Muscle layer of colon (tissue), 2 donors: ENCODE results near the gene MT1F.
"Not testable (repeated sequence)": the region's sequence is repeated elsewhere in the genome, so short reads cannot be mapped to it uniquely, and the experiment has no call there.

Source experiments
- H3K27ac ChIP-seq: one replicate; pipeline ENCODE4 v1.7.0; 2013; ENCODE audit warnings: low read depth, mild to moderate bottlenecking, low read length, moderate library complexity
- H3K27me3 ChIP-seq, 2 donors: one replicate each; pipeline ENCODE4 v1.7.0; 2013; ENCODE audit warnings: low read length in 2 of 2, mild to moderate bottlenecking in 2 of 2; ENCODE audit not compliant: insufficient read depth in 2 of 2, control insufficient read depth in 1 of 2
- H3K36me3 ChIP-seq: one replicate; pipeline ENCODE4 v1.7.0; 2013; ENCODE audit warnings: mild to moderate bottlenecking, low read length; ENCODE audit not compliant: insufficient read depth
- H3K4me1 ChIP-seq: one replicate; pipeline ENCODE4 v1.7.0; 2013; ENCODE audit warnings: mild to moderate bottlenecking, low read length; ENCODE audit not compliant: insufficient read depth
- H3K4me3 ChIP-seq, 2 donors: one replicate each; pipeline ENCODE4 v1.7.0; 2013; ENCODE audit warnings: low read length in 2 of 2, low read depth in 1 of 2, mild to moderate bottlenecking in 1 of 2, moderate library complexity in 1 of 2
- H3K9ac ChIP-seq: one replicate; pipeline ENCODE4 v1.7.0; 2013; ENCODE audit warnings: low read length
- H3K9me3 ChIP-seq: one replicate; pipeline ENCODE4 v1.7.0; 2013; ENCODE audit warnings: mild to moderate bottlenecking, low read length
- donor health status: abdominal sarcoma.
- donor health status: Adenocarcinoma of cecum.

The MT1F gene

GRCh38 chr16:56669005-56669839 is 11.5 kb downstream of the MT1F start, which contains the start of gene MT1H:
MT1H (plus strand) TSS chr16:56669814; CDS start chr16:56669885, 71 bp downstream.
- Histone ChIP-seq H3K9ac (no peak within 1 kb of the TSS), H3K4me3 (no peak within 1 kb of the TSS), H3K4me1 (no peaks in the 10 kb centered on the region), H3K9me3 (no peaks in the 10 kb centered on the region), H3K36me3 (no peaks in the 10 kb centered on the region), H3K27ac (no peak within 1 kb of the TSS), H3K27me3 (peaks cover 40 to 71% of the 10 kb centered on the region in 2 donors)

- no peaks in the 10 kb centered on the region for H3K4me1 ChIP-seq
- peaks cover 35 to 65% of the 10 kb centered on the region in 2 donors for H3K27me3 ChIP-seq
- no peaks in the 10 kb centered on the region for H3K36me3 ChIP-seq
- no peak overlapping the region for H3K27ac ChIP-seq
- no peaks in the 10 kb centered on the region for H3K9me3 ChIP-seq
- H3K9ac ChIP-seq: no peak overlapping the region
- H3K4me3 ChIP-seq: no peak overlapping the region
Measured at GRCh38 chr16:56669840-56670619, 12.3 kb downstream of the MT1F start.

- Histone ChIP-seq H3K27ac (no peak overlapping the region), H3K4me3 (no peak overlapping the region), H3K27me3 (peaks cover 41 to 69% of the 10 kb centered on the region in 2 donors), H3K4me1 (no peaks in the 10 kb centered on the region), H3K9ac (no peak overlapping the region), H3K36me3 (no peaks in the 10 kb centered on the region), H3K9me3 (no peaks in the 10 kb centered on the region)
Measured at GRCh38 chr16:56670620-56670934, 12.8 kb downstream of the MT1F start.

- H3K4me3 ChIP-seq, H3K27ac ChIP-seq, H3K9ac ChIP-seq, H3K9me3 ChIP-seq, H3K4me1 ChIP-seq, H3K36me3 ChIP-seq: not testable (repeated sequence)
- H3K27me3 ChIP-seq: peaks cover 41 to 71% of the 10 kb centered on the region in 2 donors
Measured at GRCh38 chr16:56671691-56672090, 13.9 kb downstream of the MT1F start.

GRCh38 chr16:56672171-56672570 is 14.4 kb downstream of the MT1F start:
- H3K4me1 ChIP-seq: not testable (repeated sequence)
- H3K27me3 ChIP-seq: peaks cover 36 to 70% of the 10 kb centered on the region in 2 donors

GRCh38 chr16:56672761-56673536 is 15.2 kb downstream of the MT1F start:
- no peak overlapping the region for H3K4me3 ChIP-seq
- peaks cover 29 to 63% of the 10 kb centered on the region in 2 donors for H3K27me3 ChIP-seq

More at GRCh38 chr16:56672171-56672570, 14.4 kb downstream of the MT1F start:
- not testable (repeated sequence) for H3K9me3 ChIP-seq, H3K27ac ChIP-seq, H3K36me3 ChIP-seq, H3K4me3 ChIP-seq, H3K9ac ChIP-seq

GRCh38 chr16:56673921-56674320 is 16.2 kb downstream of the MT1F start:
- no peak overlapping the region for H3K9ac ChIP-seq
- H3K9me3 ChIP-seq: no peaks in the 10 kb centered on the region
- no peaks in the 10 kb centered on the region for H3K36me3 ChIP-seq
- H3K4me3 ChIP-seq: no peak overlapping the region
- H3K4me1 ChIP-seq: peaks cover 4% of the 10 kb centered on the region
- H3K27me3 ChIP-seq: peaks cover 23 to 53% of the 10 kb centered on the region in 2 donors
- H3K27ac ChIP-seq: no peak overlapping the region

More at GRCh38 chr16:56672761-56673536, 15.2 kb downstream of the MT1F start:
- H3K9ac ChIP-seq: no peak overlapping the region
- no peaks in the 10 kb centered on the region for H3K9me3 ChIP-seq
- no peaks in the 10 kb centered on the region for H3K36me3 ChIP-seq
- peaks cover 4% of the 10 kb centered on the region for H3K4me1 ChIP-seq
- H3K27ac ChIP-seq: no peak overlapping the region

GRCh38 chr16:56674570-56674969 is 16.8 kb downstream of the MT1F start:
- H3K27me3 ChIP-seq: peaks cover 18 to 46% of the 10 kb centered on the region in 2 donors
- H3K27ac ChIP-seq, H3K4me3 ChIP-seq, H3K36me3 ChIP-seq, H3K9ac ChIP-seq, H3K4me1 ChIP-seq, H3K9me3 ChIP-seq: not testable (repeated sequence)

- Histone ChIP-seq H3K9me3 (no peaks in the 10 kb centered on the region), H3K4me3 (no peak overlapping the region), H3K9ac (no peak overlapping the region), H3K36me3 (no peaks in the 10 kb centered on the region), H3K27ac (no peak overlapping the region), H3K4me1 (peaks cover 4% of the 10 kb centered on the region), H3K27me3 (peaks cover 12 to 35% of the 10 kb centered on the region in 2 donors)
Measured at GRCh38 chr16:56675685-56676210, 18.0 kb downstream of the MT1F start.

GRCh38 chr16:56677474-56677873 is 19.7 kb downstream of the MT1F start:
- H3K4me1 ChIP-seq: peaks cover 4% of the 10 kb centered on the region
- no peaks in the 10 kb centered on the region for H3K36me3 ChIP-seq
- no peak overlapping the region for H3K9ac ChIP-seq
- no peaks in the 10 kb centered on the region for H3K9me3 ChIP-seq
- H3K27ac ChIP-seq: no peak overlapping the region
- H3K4me3 ChIP-seq: no peak overlapping the region
- H3K27me3 ChIP-seq: peaks cover 12 to 32% of the 10 kb centered on the region in 2 donors
